CD4-positive, CD25-positive, alpha-beta regulatory T cell (primary cell): ENCODE measurements around the gene NUTM2E. TPM values are rescaled to one million over a fixed set of nuclear protein-coding genes. Genes with fewer than 3 reads are reported as not detected.
A peak's percentile ranks its signal among the peaks of the same experiment; 100 is the strongest.
"Not testable (repeated sequence)": the region's sequence is repeated elsewhere in the genome, so short reads cannot be mapped to it uniquely, and the experiment has no call there.

ENCODE experiments used
- ATAC-seq, 2 donors: fragments of 150-1000 bp; cut with Tn5 transposase; one replicate each; pipeline ENCODE4 v1.10.0; 2021; ENCODE audit warnings: low read depth in 2 of 2, moderate number of reproducible peaks in 2 of 2, moderate library complexity in 1 of 2
- DNase-seq, 3 donors: peaks; one replicate each; pipeline versions ENCODE4 v3.0.0 to v3.0.0-alpha.2; 2012 to 2022; ENCODE audit warnings: mixed read lengths in 1 of 3
- H3K27ac ChIP-seq: one replicate; pipeline ENCODE4 v1.7.0; 2013; ENCODE audit warnings: mild to moderate bottlenecking, low read length; ENCODE audit not compliant: insufficient read depth, poor library complexity, severe bottlenecking
- H3K27me3 ChIP-seq: one replicate; pipeline ENCODE4 v1.7.0; 2013; ENCODE audit warnings: low read length; ENCODE audit not compliant: control insufficient read depth, insufficient read depth
- H3K36me3 ChIP-seq: one replicate; pipeline ENCODE4 v1.7.0; 2013; ENCODE audit warnings: mild to moderate bottlenecking, low read length, moderate library complexity; ENCODE audit not compliant: control insufficient read depth, insufficient read depth
- H3K4me1 ChIP-seq: 2 replicates; pipeline ENCODE4 v1.7.0; 2013; ENCODE audit warnings: mild to moderate bottlenecking, low read length; ENCODE audit not compliant: insufficient read depth, control insufficient read depth, poor library complexity, severe bottlenecking
- H3K4me3 ChIP-seq: one replicate; pipeline ENCODE4 v1.7.0; 2013; ENCODE audit warnings: low read depth, mild to moderate bottlenecking, low read length, moderate library complexity
- H3K9me3 ChIP-seq, 2 experiments: 1 replicate in 1 of 2; 2 replicates in 1 of 2; pipeline ENCODE4 v1.7.0; 2013; ENCODE audit warnings: low read length in 2 of 2, mild to moderate bottlenecking in 1 of 2, moderate library complexity in 1 of 2; ENCODE audit not compliant: control insufficient read depth in 2 of 2
- H3K27ac Mint-ChIP-seq, 3 donors: one replicate each; pipeline ENCODE4 v1.8.0; 2020 to 2022; ENCODE audit warnings: mild to moderate bottlenecking in 3 of 3, mixed read lengths in 3 of 3, moderate library complexity in 2 of 3
- H3K27me3 Mint-ChIP-seq: one replicate; pipeline ENCODE4 v1.8.0; 2022; ENCODE audit warnings: mild to moderate bottlenecking, mixed read lengths
- H3K36me3 Mint-ChIP-seq: one replicate; pipeline ENCODE4 v1.8.0; 2020; ENCODE audit warnings: mixed read lengths
- H3K4me1 Mint-ChIP-seq, 4 donors: one replicate each; pipeline ENCODE4 v1.8.0; 2020 to 2022; ENCODE audit warnings: mixed read lengths in 4 of 4, mild to moderate bottlenecking in 1 of 4
- H3K4me3 Mint-ChIP-seq, 4 donors: one replicate each; pipeline ENCODE4 v1.8.0; 2020 to 2022; ENCODE audit warnings: mild to moderate bottlenecking in 4 of 4, mixed read lengths in 4 of 4, moderate library complexity in 3 of 4
- H3K9me3 Mint-ChIP-seq, 7 donors: one replicate each; pipeline ENCODE4 v1.8.0; 2020 to 2022; ENCODE audit warnings: mixed read lengths in 7 of 7, mild to moderate bottlenecking in 3 of 7, moderate library complexity in 2 of 7
- polyA plus RNA-seq, 4 donors: library from polyadenylated mRNA; unstranded; fragments of 300-500 nt; fragmentation: Illumina TruSeq; gene quantifications; one replicate each; pipeline ENCODE4 v1.2.3, GENCODE V29; 2021
- total RNA-seq: library from RNA; stranded (reverse); gene quantifications from one replicate; pipeline ENCODE4 v1.2.3, GENCODE V29; 2022

NUTM2E gene
- total and polyA plus RNA-seq, 5 donors from 2014 or later, result 0.07 TPM; not detected in 4

DNA sequence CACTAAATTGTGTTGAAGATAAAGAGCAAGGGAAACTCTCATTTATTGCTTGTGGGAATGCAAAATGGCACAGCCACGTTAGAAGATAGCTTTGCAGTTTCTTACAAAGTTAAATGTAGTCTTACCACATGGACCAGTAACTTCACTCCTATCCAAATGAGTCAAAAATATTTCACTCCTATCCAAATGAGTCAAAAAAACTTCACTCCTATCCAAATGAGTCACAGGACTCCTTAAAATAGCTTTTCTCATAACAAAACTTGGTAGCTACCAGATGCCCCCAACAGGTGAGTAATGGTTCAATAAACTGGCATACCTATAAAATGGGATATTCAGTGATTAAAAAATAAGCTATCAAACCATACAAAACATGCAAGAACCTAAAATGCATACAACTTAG lies 27.2 kb upstream of the NUTM2E start:
- ATAC-seq, result not testable (repeated sequence)

DNA sequence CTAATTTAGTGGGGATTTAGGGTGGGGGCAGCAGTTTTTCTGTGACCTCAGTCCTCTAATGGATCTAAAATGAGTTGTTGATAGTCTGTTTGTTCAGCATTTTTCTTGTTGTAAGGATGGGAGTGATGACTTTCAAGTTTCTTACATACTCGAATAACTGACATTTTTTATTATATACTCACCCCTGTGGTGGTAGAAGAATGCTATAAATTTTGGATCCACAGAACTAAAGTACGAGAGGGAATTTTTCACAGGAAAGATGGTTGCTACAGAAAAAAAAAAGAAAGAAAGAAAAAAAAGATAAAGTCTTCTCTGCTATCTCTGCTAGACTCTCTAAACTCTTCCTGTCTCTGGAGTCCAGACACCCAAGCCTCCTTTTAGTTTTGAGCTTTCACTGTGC lies 20.7 kb upstream of the NUTM2E start:
- H3K4me3 ChIP-seq, H3K9me3 Mint-ChIP-seq, H3K4me3 Mint-ChIP-seq, H3K27me3 ChIP-seq, H3K4me1 Mint-ChIP-seq, ATAC-seq, H3K9me3 ChIP-seq, DNase-seq, H3K4me1 ChIP-seq, H3K27ac ChIP-seq, H3K27me3 Mint-ChIP-seq, H3K36me3 Mint-ChIP-seq, H3K36me3 ChIP-seq, H3K27ac Mint-ChIP-seq: not testable (repeated sequence)

More for the DNA sequence above, 27.2 kb upstream of the NUTM2E start:
- not testable (repeated sequence) for DNase-seq, H3K27ac ChIP-seq, H3K4me3 ChIP-seq, H3K27ac Mint-ChIP-seq, H3K4me1 ChIP-seq, H3K9me3 ChIP-seq, H3K27me3 ChIP-seq, H3K27me3 Mint-ChIP-seq, H3K4me3 Mint-ChIP-seq, H3K36me3 ChIP-seq, H3K4me1 Mint-ChIP-seq, H3K9me3 Mint-ChIP-seq, H3K36me3 Mint-ChIP-seq

DNA sequence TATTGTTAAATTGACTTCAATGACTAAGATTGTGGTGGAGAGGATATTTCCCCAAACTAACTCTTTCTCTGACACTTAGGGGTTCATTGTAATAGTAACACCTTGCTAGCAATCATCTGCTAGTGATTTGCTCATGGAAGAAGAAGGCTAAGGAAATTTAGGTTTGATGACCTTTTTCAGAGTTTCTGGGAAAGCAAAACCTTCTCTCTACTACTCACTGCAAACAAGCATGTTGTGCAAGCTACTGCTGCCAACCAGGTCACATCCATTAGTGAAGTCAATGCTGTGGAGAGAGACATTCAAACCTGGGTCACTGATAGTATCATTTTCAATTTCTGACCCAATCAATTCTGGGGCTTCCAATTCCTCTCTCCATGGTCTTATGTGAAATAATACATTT lies 14.6 kb upstream of the NUTM2E start:
- not testable (repeated sequence) for H3K9me3 Mint-ChIP-seq, H3K4me1 ChIP-seq, H3K27ac Mint-ChIP-seq, H3K4me3 Mint-ChIP-seq, H3K4me3 ChIP-seq, H3K27me3 Mint-ChIP-seq, H3K4me1 Mint-ChIP-seq, H3K36me3 ChIP-seq, H3K27ac ChIP-seq, ATAC-seq, H3K36me3 Mint-ChIP-seq, H3K27me3 ChIP-seq, DNase-seq, H3K9me3 ChIP-seq

DNA sequence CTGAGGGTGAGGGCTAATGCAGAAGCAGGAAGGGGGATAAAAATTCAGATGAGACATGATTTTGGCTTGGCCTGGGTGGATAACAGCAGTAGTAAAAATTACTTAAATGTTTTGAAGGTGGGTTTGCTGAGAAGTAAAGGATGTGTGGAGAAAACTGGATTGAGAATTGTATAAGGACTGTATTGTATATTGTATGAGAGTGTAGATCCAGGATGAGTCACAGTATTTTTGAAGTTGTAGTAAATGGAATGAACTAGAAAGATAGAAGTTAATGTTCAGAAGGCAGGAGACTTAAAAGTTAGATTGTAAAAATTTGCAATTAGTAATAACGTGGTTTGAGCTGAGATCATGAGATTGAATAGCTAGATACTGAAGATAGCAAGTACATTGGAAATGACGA lies 10.2 kb upstream of the NUTM2E start:
- H3K9me3 Mint-ChIP-seq, H3K27me3 Mint-ChIP-seq, H3K36me3 Mint-ChIP-seq, H3K27ac ChIP-seq, H3K9me3 ChIP-seq, DNase-seq, ATAC-seq, H3K4me1 ChIP-seq, H3K36me3 ChIP-seq, H3K4me3 ChIP-seq, H3K27me3 ChIP-seq: not testable (repeated sequence)
- Mint-ChIP-seq H3K4me3 (peak overlapping the region in 1 of 4 donors; percentile 26), H3K4me1 (peaks cover 4 to 18% (median 7%) of the 10 kb centered on the region in 4 donors), H3K27ac (peak overlapping the region in 1 of 3 donors; percentile 2)

DNA sequence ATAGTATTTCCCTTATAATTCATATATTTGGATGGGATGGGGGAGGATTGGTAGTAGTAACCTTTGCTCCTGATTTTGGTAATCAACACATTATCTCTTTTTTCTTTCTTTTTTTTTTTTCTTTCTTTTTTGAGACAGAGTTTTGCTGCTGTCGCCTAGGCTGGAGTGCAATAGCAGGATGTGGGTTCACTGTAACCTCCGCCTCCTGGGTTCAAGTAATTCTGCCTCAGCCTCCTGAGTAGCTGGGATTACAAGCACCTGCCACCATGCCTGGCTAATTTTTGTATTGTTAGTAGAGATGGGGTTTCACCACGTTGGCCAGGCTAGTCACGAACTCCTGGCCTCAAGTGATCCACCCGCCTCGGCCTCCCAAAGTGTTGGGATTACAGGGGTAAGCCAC lies 3.2 kb upstream of the NUTM2E start:
- ATAC-seq, H3K36me3 ChIP-seq, H3K27me3 Mint-ChIP-seq, H3K4me1 ChIP-seq, H3K9me3 ChIP-seq, H3K9me3 Mint-ChIP-seq, H3K36me3 Mint-ChIP-seq, H3K27me3 ChIP-seq: not testable (repeated sequence)
- Histone ChIP-seq H3K27ac (peak overlapping the region; percentile 51), H3K4me3 (peak overlapping the region; percentile 37)
- peaks cover 12 to 32% (median 17%) of the 10 kb centered on the region in 4 donors for H3K4me1 Mint-ChIP-seq
- DNase-seq, result peak in 2 of 3 donors; percentile 28 to 68
- H3K27ac Mint-ChIP-seq, result peak overlapping the region in 1 of 3 donors; percentile 62
- peak overlapping the region; percentile 24 to 90 (median 58) for H3K4me3 Mint-ChIP-seq

DNA sequence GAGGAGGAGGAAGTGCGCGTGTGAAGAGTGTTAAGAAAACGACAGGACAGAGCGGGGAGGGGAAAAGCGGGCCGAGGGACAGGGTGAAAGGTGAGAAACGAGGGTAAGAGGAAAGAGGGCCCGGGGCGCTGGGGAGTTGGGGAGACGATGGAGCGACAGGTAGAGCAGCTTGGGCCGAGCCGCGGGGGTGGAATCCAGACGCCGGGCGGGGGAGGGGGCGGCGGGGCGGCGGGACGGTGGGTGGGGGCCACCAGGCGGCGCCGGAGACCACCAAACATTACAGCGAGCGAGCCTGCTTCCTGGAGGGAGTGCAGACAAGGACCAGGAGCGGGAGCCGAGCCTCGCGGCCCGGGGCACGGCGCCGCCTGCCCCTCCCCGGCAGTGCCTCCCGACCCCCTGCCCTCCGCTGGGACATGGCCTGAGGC lies 940 bp upstream of the NUTM2E start:
- H3K27me3 Mint-ChIP-seq, H3K9me3 Mint-ChIP-seq, H3K36me3 Mint-ChIP-seq, H3K36me3 ChIP-seq, H3K9me3 ChIP-seq, H3K4me3 ChIP-seq, ATAC-seq, H3K27me3 ChIP-seq, H3K4me1 ChIP-seq: not testable (repeated sequence)
- H3K27ac ChIP-seq, result peak overlapping the region; percentile 23
- H3K4me3 Mint-ChIP-seq, result peak overlapping the region; percentile 96 to 100 (median 97)
- DNase-seq, result peak in 1 of 3 donors; percentile 16
- H3K27ac Mint-ChIP-seq, result peak overlapping the region in 2 of 3 donors; percentile 86 to 96
- H3K4me1 Mint-ChIP-seq, result peaks cover 12 to 37% (median 16%) of the 10 kb centered on the region in 4 donors

DNA sequence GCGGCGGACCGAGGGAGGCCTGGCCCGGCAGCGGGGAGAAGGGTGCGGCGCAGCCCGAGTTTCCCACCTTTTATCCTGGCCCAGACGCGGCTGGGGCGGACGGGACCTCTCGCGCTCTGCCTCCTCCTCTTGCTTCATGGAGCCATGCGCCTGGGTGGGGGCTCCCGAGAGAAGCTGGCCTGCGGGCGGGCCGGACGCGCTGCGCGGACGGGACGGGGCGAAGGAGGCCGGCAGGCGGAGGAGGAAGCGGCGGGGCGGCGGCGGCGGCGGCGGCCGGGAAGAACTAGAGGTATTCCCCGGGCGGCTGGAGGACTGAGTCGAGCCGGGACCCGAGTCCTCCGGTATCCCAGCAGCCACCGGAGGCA lies 426 bp upstream of the NUTM2E start:
- H3K4me3 Mint-ChIP-seq, result peak overlapping the region; percentile 88 to 95 (median 90)
- H3K4me3 ChIP-seq, H3K36me3 Mint-ChIP-seq, H3K36me3 ChIP-seq, H3K27me3 ChIP-seq, H3K27me3 Mint-ChIP-seq, H3K4me1 ChIP-seq, H3K9me3 Mint-ChIP-seq, H3K9me3 ChIP-seq: not testable (repeated sequence)
- ATAC-seq, result peak in 1 of 2 donors; percentile 17
- H3K27ac Mint-ChIP-seq, result peak overlapping the region; percentile 72 to 89 (median 79)
- H3K4me1 Mint-ChIP-seq, result peaks cover 12 to 40% (median 17%) of the 10 kb centered on the region in 4 donors
- peak overlapping the region; percentile 76 for H3K27ac ChIP-seq
- peak in 1 of 3 donors; percentile 29 for DNase-seq

DNA sequence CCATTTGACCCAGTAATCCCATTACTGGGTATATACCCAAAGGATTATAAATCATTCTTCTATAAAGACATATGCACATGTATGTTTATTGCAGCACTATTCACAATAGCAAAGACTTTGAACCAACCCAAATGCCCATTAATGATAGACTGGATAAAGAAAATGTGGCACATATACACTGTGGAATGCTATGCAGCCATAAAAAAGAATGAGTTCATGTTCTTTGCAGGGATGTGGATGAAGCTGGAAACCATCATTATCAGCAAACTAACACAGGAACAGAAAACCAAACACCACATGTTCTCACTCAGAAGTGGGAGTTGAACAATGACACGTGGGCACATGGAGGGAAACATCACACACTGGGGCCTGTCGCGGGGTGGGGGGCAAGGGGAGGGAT lies 7.3 kb downstream of the NUTM2E start:
- H3K4me1 Mint-ChIP-seq, H3K36me3 Mint-ChIP-seq, ATAC-seq, H3K27me3 Mint-ChIP-seq, H3K27ac ChIP-seq, H3K36me3 ChIP-seq, H3K27me3 ChIP-seq, H3K9me3 Mint-ChIP-seq, H3K4me3 Mint-ChIP-seq, H3K27ac Mint-ChIP-seq, H3K4me3 ChIP-seq, DNase-seq, H3K4me1 ChIP-seq, H3K9me3 ChIP-seq: not testable (repeated sequence)
